Fibroblast of skin of right quadriceps (primary cell): ENCODE measurements around the gene GATC.

Experiments
- DNase-seq: peaks from one replicate; pipeline ENCODE4 v3.0.0-alpha.2; 2013

The GATC gene

DNA sequence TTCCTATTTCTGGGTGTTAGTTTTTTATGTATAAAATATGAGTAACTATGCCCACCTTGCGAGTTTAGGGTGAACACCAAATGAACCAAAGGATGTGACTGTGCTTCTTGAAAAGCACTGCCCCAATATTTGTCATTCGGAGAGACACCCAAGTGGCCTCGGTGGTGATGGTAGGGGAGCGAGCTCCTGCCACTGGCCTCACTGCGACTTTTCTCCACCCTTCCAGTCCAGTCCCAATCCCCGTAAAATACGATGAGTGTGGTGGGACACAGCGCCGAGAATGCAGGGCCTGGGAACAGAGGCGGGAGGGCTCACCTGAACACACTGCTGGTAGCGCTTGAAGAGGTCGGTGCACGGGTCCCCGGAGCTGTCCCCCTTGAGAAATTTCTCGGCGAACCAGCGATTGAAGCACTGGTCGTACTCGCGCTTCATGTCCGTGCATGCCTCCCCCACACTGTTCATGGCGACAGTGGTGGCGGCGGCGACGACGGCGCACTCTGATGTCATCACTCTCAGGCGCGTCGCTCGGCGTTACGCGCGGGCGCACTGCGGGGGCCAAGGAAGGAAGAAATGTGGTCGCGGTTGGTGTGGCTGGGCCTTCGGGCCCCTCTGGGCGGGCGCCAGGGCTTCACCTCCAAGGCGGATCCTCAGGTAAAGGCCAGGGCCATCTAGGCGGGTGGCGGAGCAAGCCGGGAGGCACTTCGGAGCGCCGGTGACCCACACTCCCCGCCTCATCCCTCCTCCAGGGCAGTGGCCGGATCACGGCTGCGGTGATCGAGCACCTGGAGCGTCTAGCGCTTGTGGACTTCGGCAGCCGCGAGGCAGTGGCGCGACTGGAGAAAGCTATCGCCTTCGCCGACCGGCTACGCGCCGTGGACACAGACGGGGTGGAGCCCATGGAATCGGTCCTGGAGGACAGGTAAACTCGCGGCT, at the start of gene GATC, which contains the start of gene TRIAP1:
GATC (plus strand) TSS at position 534 of the 933 bp plus-strand sequence; CDS start at position 571, 37 bp downstream.
TRIAP1 (minus strand) TSS at position 474 of the 933 bp plus-strand sequence; CDS start at position 462, 12 bp downstream.
- peak; percentile 76 for DNase-seq

GRCh38 chr12:120397824-120398540, 48.3 kb upstream of the GATC start:
- no peak for DNase-seq

- peak; percentile 38 for DNase-seq
Observed at GRCh38 chr12:120399531-120399930, 46.7 kb upstream of the GATC start.

DNA sequence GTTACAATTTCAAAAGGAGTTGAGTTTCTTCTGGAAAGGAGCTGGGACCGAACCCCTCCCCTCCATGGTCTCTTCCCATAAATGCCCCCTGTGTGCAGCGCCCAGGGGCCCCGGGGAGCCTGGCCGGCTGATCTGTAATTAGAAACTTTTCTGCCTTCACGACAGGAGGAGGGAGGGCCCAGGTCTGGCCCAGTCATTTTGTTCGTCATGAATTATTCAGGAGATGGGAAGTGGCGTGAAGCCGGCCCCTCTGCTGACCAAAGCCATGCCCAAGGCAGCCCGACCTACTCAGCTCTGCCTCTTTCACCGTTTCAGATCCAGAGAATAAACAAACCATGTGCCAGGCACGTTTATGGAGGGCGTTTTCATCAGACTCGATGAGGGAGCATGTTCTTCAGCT, 44.0 kb upstream of the GATC start:
- DNase-seq, result no peak

GRCh38 chr12:120403869-120404268, 42.4 kb upstream of the GATC start:
- DNase-seq, result no peak

DNA sequence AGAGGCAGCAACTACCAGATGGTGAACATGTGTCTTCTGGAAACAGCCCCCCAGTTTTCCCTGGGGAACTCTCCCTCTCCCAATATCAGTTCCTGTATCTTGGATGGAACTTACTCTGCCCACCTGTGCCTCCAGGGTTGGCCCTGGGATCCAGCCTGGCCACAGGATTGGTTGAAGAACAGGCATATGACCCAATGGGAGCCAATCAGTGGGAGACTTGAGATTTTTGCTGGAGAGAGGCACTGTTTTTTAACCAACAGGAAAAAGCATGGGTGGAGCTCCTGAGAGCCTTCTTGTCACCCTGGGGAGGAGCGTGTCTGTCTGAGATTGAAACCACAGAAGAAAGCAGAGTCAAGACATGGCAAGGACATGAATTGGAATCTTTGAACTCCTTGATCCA, 42.0 kb upstream of the GATC start:
- DNase-seq, result no peak

DNA sequence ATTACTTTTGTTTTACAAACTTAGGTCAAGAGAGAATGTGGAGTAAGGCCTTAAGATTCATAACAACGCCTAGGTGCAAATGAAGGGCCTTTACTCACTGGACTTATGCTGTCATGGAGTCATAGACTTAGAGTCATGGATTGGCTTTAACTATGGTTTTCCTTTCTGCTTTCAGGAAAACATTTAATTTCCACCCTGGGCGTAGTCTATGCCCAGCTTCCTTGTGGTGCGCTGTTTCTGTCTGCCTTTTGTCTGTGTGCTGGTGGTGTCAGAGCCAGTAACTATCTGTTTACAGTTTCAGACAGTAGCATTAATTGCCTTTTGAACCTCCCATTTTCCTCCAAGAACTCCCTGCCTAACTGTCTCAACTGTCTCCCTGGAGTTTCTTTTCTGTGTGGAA, 40.2 kb upstream of the GATC start:
- no peak for DNase-seq

DNA sequence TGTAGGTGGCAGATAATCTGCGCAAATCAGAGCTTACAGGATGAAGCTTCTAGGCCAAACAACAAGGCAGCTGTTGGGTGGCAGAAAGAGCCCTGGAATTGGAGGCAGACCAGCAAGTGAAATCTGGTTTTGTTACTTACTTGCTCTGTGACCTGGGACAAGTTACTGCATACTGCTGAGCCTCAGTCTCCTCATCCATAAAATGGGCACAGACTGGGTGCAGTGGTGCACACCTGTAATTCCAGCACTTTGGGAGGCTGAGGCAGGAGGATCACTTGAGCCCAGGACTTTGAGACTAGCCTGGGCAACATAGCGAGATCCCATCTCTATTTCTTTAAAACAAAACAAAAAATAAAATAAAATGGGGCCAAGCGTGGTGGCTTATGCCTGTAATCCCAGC, 39.7 kb upstream of the GATC start:
- no peak for DNase-seq

DNA sequence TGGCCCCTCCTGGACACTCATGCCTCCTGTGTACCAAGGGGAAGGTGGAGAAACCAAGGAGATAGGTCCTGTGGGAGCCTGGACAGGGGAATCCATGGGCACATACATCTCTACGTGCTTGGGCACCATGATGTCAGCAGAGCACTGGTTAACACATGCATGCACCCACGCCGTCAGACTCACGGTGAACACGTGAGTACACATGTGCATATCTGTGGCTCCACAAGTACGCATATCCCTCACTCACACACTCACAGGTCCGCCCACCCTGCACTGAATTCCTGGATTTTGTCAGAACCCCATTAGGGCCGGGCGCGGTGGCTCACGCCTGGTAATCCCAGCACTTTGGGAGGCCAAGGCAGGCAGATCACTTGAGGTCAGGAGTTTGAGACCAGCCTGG, 37.5 kb upstream of the GATC start:
- no peak for DNase-seq

DNA sequence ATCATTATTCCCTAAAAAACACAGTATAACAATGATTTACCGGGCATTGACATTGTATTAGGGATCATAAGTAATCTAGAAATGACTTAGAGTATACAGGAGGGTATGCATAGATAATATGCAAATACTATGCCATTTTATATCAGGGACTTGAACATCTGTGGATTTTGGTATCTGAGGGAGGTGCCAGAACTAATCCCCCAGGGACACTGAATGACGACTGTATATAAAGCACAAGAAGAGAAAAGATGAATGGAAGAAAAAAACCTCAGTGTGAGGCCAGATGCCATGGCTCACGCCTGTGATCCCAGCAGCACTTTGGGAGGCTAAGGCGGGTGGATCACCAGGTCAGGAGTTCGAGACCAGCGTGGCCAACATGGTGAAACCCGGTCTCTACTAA, 33.8 kb upstream of the GATC start:
- no peak for DNase-seq

GRCh38 chr12:120413901-120414695, 32.1 kb upstream of the GATC start:
- no peak for DNase-seq

DNA sequence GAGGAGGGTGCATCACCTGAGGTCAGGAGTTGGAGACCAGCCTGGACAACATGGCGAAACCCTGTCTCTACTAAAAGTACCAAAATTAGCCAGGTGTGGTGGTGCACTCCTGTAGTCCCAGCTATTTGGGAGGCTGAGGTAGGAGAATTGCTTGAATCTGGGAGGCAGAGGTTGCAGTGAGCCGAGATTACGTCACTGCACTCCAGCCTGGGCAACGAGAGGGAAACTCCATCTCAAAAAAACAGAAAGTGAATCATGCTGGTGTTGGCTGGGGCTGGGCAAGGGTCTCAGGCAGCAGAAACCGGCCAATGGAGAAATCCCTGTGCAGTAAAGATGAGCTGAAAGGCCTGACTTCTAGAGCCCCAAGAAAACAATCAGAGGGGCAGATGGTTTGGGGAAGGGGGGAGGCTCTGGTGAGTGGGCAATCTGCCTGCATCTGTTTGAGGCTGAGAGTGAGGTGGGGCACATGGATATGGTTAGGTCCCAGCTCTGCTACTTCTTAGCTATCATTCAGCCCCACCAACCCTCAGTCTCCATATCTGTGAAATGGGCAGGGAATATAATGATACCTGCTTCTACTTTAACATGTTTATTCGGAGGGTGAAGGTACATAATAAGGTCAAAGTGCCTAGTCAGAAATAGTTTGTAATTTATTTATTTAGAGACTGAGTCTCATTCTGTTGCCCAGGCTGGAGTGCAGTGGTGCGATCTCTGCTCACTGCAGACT, 29.6 kb upstream of the GATC start:
- no peak for DNase-seq

DNA sequence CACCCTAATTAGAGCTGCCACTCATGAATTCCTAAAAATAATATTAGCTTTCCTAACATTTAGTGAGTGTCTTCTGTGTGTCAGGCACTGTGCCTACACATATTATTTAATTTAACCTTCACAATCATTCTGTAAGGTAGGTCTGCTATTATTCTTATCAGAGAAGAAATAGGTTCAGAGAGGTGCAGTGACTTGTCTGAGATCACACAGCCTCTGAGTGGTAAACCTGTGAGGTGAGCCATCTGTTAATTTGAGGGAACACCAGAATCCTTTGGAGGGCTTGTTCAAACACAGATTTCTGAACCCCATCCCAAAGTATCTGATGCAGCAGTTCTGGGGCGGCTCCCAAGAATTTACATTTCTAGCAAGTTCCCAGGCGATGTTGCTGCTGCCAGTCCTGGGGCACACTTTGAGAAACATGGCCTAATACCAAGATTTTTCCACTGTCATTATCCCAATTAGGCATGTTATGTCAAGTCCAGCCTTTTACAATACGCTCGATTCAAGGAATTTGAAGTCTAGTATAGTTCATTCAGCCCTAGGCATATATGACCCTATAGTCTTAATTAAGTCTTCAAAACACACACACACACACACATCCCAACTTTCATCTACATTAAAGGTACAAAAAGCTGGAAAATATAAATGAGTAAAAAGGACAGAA, 28.2 kb upstream of the GATC start:
- no peak for DNase-seq

DNA sequence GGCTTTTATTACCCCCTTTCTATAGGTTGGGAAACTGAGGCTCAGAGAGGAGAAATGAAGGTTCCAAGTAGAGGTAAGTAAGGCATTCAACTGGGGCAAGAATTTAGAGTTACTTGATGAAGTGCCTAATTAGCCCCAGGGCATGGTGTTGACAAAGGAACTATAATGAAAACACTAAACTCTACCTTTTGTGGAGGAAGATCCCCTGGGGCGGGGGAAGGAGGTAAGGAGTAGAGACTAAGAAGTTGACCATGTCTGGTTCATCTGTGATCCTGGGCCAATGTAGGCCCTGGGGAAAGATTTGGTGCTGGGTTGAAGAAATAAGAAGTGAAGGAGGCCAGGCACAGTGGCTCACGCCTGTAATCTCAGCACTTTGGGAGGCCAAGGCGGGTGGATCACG, 24.5 kb upstream of the GATC start:
- DNase-seq, result no peak

DNA sequence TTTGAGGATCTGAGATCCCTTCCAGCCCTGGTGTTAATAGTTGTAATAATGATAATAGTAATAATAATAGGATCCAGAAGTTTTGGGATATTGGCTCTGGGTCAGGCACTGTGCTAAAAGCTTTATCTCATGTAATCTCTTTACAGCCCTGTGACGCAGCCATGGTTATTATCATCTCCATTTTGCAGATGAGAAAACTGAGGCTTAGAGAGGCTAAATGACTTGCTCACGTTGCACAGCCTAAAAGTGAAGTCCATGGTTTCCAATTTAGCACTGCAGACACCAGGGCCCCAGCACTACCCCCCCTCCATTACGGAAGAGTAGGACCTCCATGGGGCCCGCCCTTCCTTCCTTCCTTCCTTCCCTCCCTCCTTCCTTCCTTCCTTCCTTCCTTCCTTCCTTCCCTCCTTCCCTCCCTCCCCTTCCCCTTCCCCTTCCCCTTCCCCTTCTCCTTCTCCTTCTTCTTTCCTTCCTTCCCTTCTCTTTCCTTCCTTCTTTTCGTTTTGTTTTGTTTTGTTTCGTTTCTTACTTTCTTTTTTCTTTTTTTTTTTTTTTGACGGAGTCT, 23.3 kb upstream of the GATC start:
- DNase-seq, result no peak

DNA sequence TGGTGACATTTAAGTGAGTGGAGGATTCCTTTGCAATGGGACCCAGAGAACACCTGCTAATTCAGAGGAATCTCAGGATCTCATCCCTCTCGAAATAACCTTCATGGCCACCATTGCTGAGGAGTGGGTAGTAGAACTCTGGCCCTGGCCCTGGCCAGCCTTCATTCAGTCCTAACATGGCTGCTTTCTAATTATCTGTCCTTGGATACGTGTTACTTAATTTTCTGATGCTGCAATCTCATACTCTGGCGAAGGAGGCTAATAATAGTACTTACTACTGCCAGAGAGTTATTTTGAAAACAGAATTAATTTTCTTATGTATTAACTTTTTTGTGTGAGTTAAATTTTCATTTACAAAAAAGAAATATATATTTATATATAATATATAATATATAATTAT, 20.4 kb upstream of the GATC start:
- no peak for DNase-seq

DNA sequence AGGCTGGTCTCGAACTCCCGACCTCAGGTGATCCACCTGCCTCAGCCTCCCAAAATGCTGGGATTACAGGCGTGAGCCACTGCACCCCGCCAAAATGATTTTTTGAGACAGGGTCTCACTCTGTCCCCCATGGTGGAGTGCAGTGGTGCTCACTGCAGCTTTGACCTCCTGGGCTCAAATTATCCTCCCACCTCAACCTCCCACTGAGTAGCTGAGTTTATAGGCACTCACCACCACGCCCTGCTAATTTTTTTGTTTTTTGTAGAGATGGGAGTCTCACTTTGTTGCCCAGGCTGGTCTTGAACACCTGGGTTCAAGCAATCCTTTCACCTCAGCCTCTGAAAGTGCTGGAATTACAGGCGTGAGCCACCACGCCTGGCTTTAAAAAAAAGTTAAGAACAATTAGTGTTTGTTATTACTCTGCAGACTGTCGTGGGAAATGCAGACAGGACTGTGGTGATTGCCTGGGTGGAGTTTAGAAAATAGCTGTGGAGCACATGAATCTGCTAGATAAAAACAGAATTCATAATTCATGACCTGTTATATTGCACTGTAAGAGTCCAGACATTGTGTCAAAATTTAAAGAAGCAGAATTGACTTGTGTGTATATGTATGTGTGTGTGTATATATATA, 17.5 kb upstream of the GATC start:
- no peak for DNase-seq

GRCh38 chr12:120429368-120429767, 16.9 kb upstream of the GATC start:
- DNase-seq, result no peak

- no peak for DNase-seq
Observed at GRCh38 chr12:120432772-120433525, 13.3 kb upstream of the GATC start.
